Ovary (tissue), 3 donors: ENCODE measurements around the gene WDR20.

Source experiments
- CTCF ChIP-seq, 3 donors: fragments of 450-650 bp in 2 of 3; fragments of 200-600 bp in 1 of 3; IDR thresholded peaks; one replicate each; pipeline versions ENCODE4 v1.5.1 to v1.8.0; 2016 to 2022; ENCODE audit warnings: antibody characterized with exemption in 3 of 3, mild to moderate bottlenecking in 1 of 3
- EP300 ChIP-seq: sonication (generic); formaldehyde crosslinking; IDR thresholded peaks from one replicate; pipeline ENCODE4 v1.6.1; 2017; ENCODE audit warnings: antibody characterized with exemption
- POLR2A ChIP-seq: fragments of 450-650 bp; IDR thresholded peaks from one replicate; pipeline ENCODE4 v1.6.1; 2017; ENCODE audit warnings: antibody characterized with exemption, mild to moderate bottlenecking, moderate library complexity
- donor health status: DM: no; HTN: no; CAD: no.

GRCh38 chr14:102145395-102145794 lies 5.7 kb downstream of the WDR20 start:
- TF ChIP-seq CTCF (IDR thresholded peaks at IDR 0.05) (no peak), POLR2A (no peak), EP300 (no peak)
